Right lung (tissue), 5 donors: Measurements from ENCODE around the gene FAM163B. TPM values are rescaled to one million over a fixed set of nuclear protein-coding genes. Genes with fewer than 3 reads are reported as not detected.
"Not testable (repeated sequence)": the region's sequence is repeated elsewhere in the genome, so short reads cannot be mapped to it uniquely, and the experiment has no call there.

Experiments
- DNase-seq, 2 donors: peaks; one replicate each; pipeline ENCODE4 v3.0.0-alpha.2; 2013
- polyA plus RNA-seq, 5 donors: library from polyadenylated mRNA; unstranded; fragments of 120-200 nt; gene quantifications; one replicate each; pipeline versions ENCODE4 v1.2.1 to v1.2.3, GENCODE V29; 2013; ENCODE audit warnings: inconsistent platforms in 1 of 5, low replicate concordance in 1 of 5; ENCODE audit not compliant: insufficient read length in 5 of 5, insufficient read depth in 1 of 5

The FAM163B gene
- polyA plus RNA-seq, 5 donors, result 0.86 to 3.0 (median 2.2) TPM

GRCh38 chr9:133569891-133570690, 39.1 kb downstream of the FAM163B start:
- peak in 1 of 2 donors; percentile 20 for DNase-seq

DNA sequence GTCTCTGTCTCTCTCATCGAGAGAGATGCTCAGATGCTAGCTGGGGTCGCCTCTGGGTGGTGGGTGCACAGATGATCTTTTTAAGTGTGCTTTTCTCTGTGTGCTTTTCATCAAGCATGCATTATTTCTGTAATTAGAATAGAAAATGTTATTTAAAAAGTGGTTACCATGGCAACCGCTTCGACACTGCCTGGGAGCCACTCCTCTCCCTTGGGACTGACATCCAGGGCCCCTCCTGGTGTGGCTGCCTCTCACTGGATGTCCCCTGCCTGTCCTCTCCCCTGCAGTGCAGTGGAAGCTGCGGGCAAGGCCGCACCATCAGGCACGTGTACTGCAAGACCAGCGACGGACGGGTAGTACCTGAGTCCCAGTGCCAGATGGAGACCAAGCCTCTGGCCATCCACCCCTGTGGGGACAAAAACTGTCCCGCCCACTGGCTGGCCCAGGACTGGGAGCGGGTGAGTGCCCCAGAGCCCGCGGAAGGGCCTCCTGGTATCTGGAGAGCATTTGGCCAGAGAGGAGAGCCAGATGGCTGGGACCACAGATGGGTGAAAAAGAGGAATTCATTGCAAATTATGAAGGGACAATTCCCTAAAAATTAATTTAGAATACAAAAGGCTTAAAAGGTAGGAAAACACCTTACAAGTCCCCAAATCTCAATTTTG, 39.9 kb downstream of the FAM163B start:
- DNase-seq, result no peak

DNA sequence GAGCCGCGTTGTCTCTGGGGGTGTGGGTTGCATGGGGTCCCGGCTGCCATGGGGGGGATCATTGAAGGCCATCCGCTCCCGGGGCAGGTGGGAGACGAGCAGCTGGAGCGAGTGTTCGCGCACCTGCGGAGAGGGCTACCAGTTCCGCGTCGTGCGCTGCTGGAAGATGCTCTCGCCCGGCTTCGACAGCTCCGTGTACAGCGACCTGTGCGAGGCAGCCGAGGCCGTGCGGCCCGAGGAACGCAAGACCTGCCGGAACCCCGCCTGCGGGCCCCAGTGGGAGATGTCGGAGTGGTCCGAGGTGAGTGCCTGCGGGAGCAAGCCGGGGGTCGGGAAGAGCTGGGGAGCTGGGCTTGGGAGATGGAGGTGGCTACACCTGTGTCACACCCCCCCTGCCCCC, 41.0 kb downstream of the FAM163B start:
- no peak for DNase-seq

- DNase-seq, result no peak
Observed at GRCh38 chr9:133566817-133567216, 42.4 kb downstream of the FAM163B start.

- no peak for DNase-seq
Observed at GRCh38 chr9:133566382-133566781, 42.8 kb downstream of the FAM163B start.

GRCh38 chr9:133564451-133565116, 44.6 kb downstream of the FAM163B start:
- peak in 1 of 2 donors; percentile 27 for DNase-seq

GRCh38 chr9:133563814-133564213, 45.4 kb downstream of the FAM163B start:
- not testable (repeated sequence) for DNase-seq

GRCh38 chr9:133563291-133563796, 45.8 kb downstream of the FAM163B start:
- peak; percentile 85 to 86 for DNase-seq

DNA sequence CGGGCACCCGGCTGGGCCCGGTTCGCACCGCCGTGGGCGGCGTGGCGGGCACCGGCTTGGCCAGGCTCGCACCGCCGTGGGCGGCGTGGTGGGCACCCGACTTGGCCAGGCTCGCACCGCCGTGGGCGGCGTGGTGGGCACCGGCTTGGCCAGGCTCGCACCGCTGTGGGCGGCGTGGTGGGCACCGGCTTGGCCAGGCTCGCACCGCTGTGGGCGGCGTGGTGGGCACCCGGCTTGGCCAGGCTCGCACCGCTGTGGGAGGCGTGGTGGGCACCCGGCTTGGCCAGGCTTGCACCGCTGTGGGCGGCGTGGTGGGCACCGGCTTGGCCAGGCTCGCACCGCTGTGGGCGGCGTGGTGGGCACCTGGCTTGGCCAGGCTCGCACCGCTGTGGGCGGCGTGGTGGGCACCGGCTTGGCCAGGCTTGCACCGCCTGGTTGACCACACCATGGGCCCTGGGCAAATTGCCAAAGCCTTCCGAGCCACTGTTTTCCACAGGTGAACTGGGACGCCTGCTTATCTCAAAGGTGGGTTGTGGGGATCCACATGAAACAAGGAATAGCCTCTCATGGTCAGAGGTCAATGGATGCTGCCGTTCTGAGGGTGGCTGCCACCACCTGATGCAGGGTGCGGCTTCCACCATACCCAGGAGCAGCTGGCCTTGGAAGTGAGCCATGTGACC, 46.4 kb downstream of the FAM163B start:
- no peak for DNase-seq

GRCh38 chr9:133561976-133562554, 47.1 kb downstream of the FAM163B start:
- no peak for DNase-seq

DNA sequence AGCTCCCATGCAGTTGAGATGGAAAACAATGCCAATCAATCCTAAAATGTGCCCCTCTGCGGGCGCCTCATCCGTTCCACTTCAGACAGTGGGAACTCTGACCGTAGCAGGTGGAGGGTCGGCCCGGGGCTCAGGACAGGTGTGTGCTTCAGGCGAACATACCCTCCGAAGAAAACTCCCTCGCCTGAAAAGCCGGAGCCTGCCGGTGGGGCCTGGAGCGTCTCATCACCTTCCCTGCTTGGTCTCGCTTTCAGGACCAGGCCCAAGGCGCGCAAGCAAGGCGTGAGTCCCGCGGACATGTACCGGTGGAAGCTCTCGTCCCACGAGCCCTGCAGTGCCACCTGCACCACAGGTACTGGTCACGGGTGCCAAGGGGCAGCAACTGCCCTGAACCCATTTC, 48.2 kb downstream of the FAM163B start:
- DNase-seq, result no peak

DNA sequence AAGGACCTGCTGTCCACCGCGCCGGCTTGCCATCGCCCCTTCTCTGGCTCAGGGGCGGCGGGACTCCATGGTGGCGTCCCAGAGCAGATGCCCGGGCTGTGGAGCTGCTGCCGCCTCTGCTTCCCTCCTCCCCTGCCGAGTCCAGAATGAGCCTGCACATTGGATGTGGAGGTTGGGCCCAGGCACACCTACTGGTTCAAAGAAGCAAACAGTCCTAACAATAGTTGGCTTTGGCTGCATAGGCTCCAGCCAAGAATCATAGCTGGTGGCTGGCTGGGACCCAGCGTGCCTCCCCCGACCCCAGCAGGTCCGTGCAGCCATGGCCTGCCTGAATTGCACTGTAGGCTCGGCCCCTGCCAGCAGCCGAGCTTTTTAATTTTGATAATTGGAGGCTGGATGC, 48.9 kb downstream of the FAM163B start:
- no peak for DNase-seq

DNA sequence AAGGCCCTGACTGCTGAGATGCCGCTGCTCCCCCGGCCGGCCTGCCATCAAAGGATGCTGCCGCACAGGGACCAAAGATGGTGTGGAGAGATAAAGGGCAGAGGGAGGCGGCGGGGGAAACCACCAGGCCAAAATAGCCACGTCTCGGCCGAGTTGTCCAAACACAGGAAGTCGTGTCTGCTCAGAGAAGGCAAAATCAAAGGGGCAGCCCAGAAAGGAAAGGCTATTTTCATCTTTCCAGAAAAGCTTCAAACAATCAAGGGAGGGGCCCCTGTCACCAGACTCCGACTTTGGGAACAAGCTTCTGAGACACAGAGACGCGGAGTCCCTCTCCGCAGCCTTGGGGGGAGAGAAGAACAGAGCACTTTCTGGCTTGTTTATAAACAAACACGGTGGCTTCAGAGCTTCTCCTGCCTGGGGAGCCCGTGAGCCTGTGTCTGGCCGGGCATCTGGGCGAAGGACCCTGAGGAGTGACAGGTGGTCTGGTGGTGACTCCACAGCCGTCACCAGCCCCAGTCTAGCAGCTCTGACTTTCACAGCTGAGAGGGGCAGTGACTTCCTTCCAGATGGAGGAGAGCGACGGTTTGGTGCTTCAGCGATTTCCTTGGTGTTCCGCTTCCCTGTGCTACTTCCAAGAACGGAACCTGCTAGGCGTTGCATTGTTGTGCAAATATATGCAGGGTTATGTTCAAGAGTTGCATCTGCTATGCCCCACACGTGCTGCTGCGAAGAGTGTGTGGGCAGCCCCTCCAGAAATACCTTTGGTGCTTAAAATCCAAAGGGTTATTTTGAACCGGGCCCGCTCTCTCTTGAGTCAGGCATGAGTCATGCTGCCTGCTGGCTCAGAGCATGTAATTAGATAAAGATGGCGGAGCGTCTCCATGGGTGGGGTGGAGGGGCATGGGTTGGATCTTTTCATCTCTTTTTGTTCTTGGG, 50.7 kb downstream of the FAM163B start:
- peak; percentile 64 to 69 for DNase-seq

DNA sequence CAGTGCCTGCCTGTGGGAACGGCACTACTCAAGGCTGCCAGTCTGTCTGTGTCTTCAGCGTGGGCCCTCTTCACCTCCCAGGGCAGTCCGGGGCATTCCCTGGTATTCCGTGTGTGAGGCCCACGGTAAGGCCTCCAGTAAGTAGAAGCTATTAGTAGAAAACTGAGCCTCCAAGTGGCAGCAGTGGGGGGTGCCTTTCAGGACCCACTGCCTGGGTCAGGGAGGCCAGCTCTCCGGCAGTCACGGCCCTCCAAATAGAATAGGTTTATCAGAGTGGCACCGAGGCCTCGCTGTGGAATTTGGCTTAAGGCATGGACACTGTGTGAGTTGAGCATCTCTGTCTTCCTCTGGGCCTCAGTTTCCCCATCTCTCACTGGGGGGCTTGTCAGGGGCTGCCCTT, 51.6 kb downstream of the FAM163B start:
- DNase-seq, result no peak

GRCh38 chr9:133556354-133556753, 52.8 kb downstream of the FAM163B start:
- DNase-seq, result no peak

GRCh38 chr9:133554729-133555128, 54.5 kb downstream of the FAM163B start:
- no peak for DNase-seq

GRCh38 chr9:133553973-133554713, 55.0 kb downstream of the FAM163B start:
- no peak for DNase-seq

DNA sequence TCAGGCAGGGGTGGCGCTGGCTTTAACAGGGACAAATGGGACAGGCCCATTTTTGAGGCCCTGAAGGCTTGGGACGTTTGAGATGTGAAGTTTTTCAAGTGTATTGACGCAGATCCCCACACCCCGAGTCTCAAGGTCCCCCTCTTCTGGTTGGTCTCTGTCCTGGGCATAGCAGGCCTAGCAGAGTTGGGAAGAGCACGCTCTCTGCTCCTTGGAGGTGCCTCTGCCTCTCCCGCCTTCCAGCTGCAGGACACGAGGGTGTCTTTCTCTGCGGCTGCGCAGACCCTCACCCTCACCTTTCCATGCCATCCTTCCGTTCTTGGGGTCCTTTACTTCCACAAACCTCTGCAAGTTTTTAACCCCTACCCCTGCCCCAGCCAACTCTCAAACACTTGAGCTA, 56.1 kb downstream of the FAM163B start:
- DNase-seq, result no peak

- no peak for DNase-seq
Observed at GRCh38 chr9:133552236-133552635, 57.0 kb downstream of the FAM163B start.

DNA sequence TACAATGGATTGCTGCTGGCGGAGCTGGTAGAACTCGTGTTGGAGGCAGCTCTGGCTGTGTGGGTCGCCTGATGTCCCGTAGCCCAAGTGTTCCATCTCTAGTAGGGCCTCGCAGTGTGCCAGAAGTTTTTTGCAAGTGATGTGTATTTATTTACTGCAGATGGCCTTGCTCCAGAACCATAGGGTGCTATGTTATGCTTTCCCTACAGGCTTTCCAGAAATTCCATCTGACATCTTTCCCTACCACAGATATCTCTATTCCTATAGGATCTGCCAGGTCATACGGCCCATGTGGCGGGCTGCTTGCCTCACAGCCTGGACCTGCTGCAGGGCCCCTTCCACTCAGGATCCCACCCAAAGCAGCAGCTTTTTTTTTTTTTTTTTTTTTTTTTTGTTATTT, 57.7 kb downstream of the FAM163B start:
- DNase-seq, result peak; percentile 59 to 78
